GM18499 (cell line): ENCODE data around the gene RPS21.

Experiments
- ATAC-seq: cut with Tn5 transposase; IDR thresholded peaks from one replicate; pipeline ENCODE4 v1.9.1; 2021; ENCODE audit warnings: moderate number of reproducible peaks; ENCODE audit not compliant: insufficient read depth, unreplicated experiment

Gene RPS21

GRCh38 chr20:62353289-62354030 lies 33.4 kb upstream of the RPS21 start:
- no peak for ATAC-seq

GRCh38 chr20:62354031-62354808 lies 32.7 kb upstream of the RPS21 start:
- no peak for ATAC-seq

GRCh38 chr20:62354811-62355341 lies 32.0 kb upstream of the RPS21 start:
- no peak for ATAC-seq

DNA sequence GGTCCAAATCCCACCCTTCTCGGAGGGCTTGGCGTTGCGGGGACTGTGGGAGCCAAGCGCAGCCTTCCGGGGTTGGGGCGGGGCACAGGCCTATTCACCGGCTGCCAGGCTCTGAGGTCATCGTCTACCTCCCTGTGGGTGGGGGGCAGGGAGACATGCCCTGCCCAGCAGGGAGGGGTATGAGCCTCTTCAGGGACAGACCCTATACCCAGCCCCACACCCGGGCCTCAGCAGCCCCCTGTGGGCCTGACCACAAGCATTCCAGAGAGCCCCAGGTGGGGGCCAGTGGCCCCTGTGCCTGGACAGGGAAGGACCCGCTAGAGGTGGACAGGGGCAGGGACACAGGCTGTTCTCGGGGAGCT lies 31.4 kb upstream of the RPS21 start:
- no peak for ATAC-seq

GRCh38 chr20:62355878-62356588 lies 30.9 kb upstream of the RPS21 start:
- ATAC-seq, result no peak

DNA sequence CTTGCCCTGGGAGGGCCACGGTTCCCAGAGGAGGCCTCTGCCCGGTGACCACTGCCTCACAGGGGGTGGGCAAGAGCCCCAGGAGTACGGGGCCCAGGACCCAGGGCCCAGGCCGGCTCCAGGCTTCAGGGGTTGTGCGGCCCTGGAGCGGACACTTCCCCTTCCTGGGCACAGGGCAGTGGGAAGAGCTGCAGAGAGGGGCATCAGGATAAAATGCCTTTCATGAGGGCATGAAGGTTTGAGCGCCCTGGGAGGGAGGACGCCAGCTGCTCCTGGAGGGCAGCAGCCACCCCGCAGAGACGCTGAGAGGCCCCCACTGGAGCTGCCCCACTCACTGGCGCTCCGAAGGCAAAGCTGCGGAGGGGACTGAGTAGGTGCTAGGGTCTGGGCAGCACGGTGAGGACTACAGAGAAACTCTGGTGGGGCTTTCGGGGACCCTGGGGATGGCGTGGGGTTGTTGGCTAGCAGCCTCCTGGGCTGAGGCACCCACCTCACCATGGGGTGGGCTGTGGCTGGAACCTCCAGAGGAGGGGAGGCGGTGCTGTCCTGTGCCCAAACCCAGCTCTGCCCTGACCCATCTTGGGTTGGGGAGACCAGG lies 30.2 kb upstream of the RPS21 start:
- ATAC-seq, result no peak

DNA sequence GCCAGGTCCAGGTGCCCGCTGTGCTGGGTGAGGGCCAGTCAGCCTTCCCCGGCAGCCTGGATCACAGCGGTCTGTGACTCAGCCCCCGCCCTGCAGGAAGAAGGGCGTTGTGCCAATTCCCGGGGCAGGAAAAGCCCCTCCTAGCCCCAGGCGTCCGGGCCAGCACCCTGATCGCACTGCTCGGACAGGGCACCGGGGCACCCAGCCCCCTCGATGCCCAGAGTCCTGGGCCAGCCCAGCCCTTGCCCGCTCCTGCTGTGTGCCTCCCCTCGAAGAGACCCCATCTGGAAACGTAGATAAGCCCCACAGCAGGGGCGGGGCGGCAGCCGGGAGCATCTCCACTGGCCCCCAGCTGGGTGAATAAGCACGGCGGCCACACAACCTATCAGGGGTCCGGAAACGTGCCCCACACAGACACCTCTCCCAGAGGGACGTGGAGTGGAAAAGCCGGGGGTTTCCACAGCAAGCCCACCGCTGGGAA lies 29.7 kb upstream of the RPS21 start:
- no peak for ATAC-seq

GRCh38 chr20:62357681-62358080 lies 29.2 kb upstream of the RPS21 start:
- ATAC-seq, result no peak

DNA sequence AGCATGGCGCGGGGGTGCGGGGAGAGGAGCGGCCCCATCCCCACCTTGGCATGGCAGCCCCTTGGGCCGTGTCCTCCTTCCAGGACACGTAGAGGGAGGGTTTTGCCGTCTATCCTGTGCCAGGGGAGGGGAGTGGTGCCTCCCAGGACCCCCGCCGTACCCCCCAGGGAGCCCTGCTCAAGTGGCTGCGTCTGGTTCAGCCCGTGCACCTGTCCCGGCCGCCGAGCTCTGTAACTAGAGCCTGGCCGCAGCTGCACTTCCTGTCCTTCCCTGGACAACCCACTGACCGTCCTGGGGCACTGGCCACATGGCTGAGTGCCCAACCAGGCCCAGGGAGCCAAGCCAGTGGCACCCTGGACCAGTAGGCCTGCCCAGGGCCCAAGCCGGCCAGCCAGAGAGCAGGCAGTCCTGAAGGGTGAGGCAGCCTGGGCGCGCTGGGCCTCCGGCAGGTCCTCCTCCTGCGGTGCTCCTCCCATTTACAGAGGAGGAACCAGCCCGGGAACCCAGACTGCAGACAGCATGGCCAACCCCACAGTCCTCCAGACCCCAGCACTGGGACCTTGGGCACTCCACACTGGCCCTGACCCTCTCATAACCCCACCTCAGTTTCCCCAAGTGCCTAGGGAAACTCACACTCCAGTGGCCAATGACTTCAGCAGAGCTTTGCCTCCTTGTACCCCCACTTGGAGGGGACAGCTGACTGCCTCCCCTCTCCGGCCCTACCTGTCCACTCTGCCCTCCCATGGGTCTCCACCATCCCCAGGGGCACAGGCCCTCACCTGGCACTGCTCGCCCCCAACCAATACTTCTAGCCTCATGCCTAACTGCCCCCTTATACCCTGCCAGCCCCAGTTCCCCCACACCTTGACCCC lies 28.5 kb upstream of the RPS21 start:
- no peak for ATAC-seq

DNA sequence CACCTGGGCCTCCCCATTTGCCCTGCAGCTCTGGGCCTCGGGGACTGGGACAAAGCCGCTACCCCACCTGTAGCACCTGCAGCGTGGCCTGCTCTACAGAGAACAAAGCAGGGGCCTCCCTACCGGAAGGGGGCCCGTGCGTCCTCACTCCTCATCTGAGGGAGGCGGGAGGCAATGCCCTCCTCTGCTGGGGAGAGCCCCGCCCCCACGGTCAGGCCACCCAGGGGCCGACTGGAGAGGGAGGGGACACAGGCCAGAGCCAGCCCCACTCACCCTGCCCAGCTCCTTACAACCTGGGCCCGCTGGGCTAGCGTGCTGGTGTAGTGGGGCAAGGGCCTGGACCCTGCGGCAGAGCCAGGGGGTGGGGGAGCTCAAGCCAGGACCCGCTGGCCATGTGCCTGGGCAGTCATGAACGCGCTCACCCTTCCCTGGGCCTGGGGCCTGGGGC lies 27.8 kb upstream of the RPS21 start:
- no peak for ATAC-seq

GRCh38 chr20:62359491-62360121 lies 27.3 kb upstream of the RPS21 start:
- ATAC-seq, result no peak

- ATAC-seq, result no peak
These were observed 25.8 kb upstream of the RPS21 start for GRCh38 chr20:62360854-62361798.

DNA sequence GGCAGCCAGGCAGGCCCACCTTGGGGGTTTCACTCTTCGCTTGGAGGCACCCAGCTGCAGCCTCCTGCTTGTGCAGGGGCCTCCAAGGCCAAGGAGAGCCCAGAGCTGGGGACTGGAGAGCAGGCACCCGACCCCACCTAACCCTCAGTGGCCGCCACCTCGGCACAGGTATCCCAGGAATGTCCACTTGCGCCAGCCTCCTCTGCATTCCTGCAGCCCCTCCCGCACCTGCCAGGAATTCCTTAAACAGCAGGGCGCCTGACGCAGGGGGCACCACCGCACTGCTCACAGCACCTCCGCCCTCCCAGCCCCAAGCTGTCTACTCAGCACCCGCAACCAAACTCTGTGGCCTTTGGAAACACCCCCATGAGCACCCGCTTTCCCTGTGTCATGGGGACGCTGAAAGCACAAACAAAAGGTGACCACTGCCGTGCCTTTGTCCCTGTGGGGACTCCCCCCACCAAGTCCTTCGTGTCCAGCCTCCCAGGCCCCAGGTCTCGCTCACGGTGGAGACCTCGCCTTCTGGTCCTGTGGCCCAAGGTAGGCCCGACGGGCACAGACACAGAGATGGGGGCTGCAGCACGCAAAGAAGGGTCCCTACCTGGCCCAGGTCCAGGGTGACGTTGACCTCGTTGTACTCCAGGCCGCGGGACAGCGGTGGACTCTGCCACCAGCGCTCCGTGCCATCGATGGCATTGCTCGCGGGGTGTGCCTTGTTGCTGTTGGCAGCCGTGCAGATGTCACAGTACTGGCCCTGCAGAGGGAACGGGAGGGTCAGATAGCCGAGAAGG lies 24.9 kb upstream of the RPS21 start:
- ATAC-seq, result no peak

DNA sequence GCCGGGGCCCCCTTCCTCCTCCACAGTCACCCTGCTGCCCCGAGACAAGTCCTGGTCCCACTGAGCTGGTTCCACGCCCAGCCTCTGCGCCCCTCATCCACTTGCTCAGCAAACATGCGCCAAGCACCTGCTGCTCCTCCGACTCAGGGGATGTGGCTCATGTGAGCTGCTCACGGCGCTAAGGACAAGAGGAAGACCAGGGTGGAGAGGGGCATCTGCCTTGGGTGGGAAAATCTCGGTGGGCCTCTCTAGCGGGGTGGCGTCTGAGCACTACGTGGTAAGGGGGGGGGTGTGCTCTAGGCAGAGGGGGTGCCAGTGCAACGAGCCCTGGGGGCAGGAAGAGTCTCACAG lies 24.3 kb upstream of the RPS21 start:
- ATAC-seq, result no peak

DNA sequence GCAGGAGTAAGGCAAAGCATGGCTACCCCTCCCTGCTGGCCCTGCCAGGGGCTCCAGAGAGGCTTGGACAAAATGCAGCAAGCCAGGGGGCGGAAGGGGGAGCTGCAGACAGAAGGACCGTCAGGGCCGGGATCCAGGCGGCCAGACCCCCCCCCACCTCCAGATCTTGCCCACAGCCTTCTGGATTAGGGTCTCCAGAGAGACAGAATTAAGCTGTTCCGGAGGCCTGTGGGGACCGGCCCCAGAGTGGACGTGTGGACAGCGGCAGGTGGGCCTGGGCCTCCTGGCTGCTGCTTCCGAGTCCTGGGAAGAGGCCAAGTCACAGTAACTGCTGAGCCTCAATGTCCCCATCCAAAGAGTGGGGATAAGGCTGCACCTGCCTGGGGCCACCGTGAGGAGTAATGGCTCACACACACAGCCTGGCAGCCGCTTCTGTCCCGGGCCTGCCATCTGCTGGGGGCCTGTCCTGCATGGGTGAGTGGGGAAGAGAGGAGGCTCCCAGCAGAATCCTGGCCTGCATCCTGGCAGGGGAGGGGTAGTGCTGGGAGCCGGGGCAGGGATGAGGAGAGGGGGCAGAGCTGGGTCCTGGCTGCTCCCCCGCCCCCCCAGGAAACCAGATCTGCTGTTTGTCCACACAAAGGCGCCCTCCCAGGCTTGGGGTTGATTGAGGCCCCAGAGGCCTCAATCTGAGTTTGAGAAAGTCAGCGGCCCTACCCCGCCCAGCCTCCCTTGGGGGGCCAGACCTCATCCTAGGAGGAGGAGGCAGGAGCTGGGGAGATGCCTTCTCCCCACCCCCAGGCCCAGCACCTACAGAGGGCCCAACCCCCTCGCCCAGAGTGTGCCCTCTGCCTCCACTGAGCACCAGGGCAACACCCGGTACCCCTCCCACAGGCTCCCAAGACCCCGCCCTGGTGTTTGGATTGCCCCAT lies 23.6 kb upstream of the RPS21 start:
- no peak for ATAC-seq
